HG02610 (cell line): Measurements from ENCODE around the gene SLC5A2.
A peak's percentile ranks its signal among the peaks of the same experiment; 100 is the strongest.
"Not testable (repeated sequence)": the region's sequence is repeated elsewhere in the genome, so short reads cannot be mapped to it uniquely, and the experiment has no call there.

Experiments
- ATAC-seq: cut with Tn5 transposase; IDR thresholded peaks from one replicate; pipeline ENCODE4 v1.9.1; 2021; ENCODE audit warnings: mild to moderate bottlenecking, moderate library complexity; ENCODE audit not compliant: unreplicated experiment

Gene SLC5A2

DNA sequence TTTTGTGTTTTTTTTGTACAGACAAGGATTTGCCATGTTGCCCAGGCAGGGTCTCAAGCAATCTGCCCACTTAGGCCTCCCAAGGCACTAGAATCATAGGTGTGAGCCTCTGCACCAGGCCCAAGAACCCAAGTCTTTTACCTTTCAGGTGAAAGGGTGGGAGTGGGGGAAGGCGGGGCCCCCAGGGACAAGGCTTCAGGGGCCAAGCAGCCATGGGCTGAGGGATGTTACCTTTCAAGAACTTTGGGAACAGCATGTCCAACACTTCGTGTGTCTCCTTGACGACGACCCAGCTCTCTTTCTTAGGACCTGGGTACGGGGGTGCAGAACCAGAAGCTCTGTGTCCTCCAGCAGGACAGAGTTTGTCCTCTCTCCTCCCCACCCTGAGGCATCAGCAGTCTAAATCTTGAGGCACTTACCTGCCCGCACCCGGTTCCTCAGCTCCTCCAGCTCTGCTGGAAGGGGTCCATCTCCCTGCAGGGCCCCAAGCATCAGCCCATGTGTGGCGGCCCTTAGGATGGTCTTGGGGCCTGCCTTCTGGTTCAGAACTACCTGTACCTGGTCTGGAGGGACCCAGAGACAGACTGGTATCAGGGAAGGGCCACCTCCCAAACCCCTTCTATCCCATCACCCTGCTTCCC, 9.0 kb downstream of the SLC5A2 start:
- no peak for ATAC-seq

DNA sequence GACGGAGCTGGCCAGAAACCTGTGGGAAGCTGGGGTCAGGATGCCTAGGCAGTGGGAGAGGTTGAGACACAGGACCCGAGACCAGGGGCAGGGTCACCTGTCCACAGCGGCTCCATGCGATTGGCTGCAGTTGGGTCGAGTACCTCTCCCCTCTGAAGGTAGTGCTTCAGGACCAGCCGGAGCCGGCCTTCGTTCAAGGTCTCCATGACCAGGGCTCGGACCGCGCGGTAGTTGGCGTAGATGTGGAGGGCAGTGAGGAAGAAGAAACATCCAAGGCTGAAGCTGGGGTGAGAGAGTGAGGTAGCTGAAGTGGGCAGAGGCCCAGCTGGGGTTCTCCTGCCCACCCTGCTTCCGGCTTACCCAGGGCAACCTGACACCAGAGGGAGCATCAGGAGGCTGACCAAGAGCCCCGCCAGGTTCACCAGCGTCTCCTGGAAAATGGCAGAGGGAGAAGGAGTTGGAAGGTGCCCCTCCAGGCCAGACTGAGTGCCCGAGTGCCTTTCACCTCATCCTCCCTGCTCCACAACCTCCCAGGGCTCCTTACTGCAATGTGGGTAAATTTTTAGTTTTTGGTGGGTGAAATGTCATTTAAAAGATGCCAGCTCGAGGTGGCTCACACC, 10.7 kb downstream of the SLC5A2 start:
- no peak for ATAC-seq

DNA sequence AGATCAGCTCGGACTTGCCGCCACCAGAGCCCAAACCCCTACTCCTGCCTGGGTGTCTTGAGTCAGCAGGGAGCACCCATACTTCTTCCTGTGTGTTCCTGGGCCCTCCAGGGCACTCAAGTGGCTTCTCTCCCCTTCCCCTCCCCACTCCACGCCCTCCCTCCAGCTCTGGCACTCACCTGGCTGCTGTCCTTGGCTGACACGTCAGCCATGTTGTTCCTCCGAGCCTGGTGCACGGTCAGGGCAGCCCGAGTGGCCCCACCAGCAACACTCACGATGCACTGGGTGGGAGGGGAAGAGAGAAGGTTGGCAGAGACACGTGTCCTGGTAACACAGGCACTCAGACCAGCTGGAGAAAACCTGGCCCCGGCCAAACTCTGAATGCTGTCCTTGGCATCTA, 13.7 kb downstream of the SLC5A2 start:
- ATAC-seq: no peak

DNA sequence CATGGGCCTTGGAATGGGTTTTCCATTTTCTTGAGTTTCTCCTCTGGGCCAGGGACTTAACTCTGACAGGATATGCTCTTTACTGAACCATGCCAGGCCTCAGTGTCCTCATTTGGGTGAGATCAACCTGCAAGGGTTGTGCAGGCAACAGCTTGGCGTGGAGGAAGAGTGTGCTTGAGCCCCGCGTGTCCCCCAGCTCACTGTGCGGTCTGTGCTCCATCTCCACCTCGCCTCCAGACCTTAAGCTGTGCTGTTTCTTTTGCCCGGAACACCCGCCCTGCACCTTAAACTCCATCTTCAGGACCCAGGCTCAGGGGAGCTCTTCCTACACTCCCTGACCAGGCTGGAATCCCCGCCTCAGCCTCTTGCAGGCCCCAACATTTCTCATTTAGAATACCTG, 15.6 kb downstream of the SLC5A2 start:
- ATAC-seq: no peak

DNA sequence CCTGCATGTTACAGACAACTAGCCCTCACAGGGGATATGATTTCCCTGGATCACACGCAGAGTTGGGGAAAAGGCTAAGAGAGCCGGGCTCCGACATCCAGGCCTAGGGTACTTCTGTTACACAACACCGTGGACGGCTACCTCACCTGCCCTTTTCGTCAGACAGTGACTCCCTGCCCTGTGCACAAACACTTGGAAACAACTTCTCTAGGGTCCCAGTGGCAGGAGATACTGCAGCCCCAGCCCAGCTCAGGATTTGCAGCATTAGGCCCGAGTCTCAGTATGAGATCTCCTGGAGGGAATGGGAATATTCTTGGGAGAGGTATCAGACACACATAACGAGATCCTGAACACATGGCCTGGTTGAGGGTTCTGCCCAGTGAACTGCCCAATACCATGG, 17.0 kb downstream of the SLC5A2 start:
- no peak for ATAC-seq

DNA sequence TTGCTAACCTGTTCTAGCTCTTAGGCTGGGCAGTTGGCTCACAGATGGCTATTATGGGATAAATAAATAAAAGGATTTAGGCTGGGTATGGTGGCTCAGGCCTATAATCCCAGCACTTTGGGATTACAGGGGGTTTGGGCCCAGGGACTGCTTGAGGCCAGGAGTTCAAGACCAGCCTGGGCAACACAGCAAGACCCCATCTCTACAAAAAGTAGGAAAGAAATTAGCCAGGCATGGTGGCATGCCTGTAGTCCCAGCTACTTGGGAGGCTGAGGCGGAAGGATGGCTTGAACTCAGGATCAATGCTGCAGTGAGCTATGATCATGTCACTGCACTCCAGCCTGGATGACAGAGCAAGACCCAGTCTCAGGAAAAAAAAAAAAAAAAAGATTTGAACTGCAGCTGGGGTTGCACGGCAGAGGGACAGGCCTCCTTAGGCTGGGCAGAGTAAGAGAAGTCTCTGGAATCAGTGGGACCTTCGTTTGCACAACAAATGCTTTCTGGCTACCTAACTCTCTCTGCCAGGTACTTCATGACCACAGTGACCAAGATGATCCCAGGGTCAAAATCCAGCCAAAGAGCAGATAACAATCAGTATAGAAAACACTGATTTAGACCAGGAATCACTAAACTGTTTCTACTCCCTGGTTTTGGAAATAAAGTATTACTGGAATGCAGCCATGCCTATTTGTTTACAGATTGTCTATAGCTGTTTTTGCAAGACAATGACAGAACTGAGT, 18.5 kb downstream of the SLC5A2 start:
- no peak for ATAC-seq

DNA sequence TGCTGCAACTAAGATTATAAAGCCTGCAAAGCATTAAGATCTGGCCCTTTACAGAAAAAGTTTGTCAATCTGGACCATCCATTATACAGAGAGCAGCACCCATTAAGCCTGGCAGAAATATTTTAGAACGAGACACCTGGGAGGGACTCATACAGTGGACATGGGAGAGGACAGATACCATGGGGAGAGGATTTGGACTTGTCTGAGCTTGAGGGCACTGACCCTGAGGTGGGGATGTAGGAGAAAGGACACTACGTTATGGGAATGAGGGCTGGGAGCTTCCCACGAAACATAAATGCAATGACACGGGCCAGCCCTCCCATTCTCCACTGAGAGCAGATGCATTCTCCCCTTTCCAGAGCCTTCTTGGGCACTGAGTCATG, 19.0 kb downstream of the SLC5A2 start:
- no peak for ATAC-seq

DNA sequence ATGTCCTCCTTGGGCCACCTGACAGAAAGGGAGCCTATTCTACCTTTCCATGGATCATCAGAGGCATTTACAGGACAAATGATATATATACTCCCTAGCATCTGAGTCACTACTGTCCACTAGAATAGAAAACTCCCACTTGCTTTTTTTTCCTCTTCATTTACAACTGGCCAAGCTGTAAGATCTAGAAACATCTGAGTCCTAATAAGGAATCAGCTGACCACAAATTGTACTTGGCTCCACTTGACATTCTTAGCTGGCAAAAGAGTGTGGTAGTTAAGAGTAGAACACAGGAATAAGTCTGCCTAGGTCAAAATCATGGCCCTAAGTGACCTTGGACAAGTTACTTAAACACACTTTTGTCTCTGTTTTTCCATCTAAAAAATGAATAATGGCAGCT, 20.1 kb downstream of the SLC5A2 start:
- no peak for ATAC-seq

DNA sequence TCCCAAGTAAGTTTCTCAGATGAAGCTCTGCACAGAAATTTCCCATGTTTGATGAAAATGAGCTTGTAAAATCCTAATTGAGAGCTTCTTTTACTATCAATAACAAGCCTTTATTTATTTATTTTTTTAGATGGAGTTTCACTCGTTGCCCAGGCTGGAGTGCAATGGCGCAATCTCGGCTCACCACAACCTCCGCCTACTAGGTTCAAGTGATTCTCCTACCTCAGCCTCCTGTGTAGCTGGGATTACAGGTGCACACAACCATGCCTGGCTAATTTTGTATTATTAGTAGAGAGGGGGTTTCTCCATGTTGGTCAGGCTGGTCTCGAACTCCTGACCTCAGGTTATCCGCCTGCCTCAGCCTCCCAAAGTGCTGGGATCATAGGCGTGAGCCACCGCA, 20.6 kb downstream of the SLC5A2 start:
- ATAC-seq: not testable (repeated sequence)

DNA sequence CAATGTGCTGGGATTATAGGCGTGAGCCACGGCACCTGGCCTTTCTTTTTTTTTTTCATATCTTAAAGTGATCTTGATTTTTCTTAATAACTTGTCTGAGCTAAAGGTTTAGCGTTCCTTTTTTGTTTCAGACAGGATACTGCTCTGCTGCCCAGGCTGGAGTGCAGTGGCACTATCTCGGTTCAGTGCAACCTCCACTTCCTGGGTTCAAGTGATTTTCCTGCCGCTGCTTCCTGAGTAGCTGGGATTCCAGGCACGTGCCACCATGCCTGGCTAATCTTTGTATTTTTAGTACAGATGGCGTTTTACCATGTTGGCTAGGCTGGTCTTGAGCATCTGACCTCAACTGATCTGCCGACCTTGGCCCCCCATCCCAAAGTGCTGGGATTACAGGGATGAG, 21.2 kb downstream of the SLC5A2 start:
- ATAC-seq: no peak

DNA sequence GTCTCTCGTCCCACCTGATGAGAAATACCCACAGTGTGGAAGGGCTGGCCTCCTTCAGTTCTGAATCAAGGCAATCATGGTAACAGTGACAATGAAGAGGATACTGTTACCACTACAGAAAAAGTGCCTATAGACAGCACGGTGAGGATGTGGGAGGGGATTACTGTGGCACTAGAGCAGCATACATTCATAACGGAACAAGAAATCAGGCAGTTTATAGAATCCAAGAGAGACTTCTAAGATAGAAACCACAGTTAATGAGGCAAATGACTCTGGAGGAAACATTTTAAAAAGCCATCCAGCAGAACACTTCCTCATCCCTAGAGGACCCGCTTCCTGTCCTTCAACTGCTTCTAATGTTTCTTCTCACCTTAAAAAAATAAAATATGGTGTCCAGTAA, 22.6 kb downstream of the SLC5A2 start:
- ATAC-seq: peak; percentile 78

DNA sequence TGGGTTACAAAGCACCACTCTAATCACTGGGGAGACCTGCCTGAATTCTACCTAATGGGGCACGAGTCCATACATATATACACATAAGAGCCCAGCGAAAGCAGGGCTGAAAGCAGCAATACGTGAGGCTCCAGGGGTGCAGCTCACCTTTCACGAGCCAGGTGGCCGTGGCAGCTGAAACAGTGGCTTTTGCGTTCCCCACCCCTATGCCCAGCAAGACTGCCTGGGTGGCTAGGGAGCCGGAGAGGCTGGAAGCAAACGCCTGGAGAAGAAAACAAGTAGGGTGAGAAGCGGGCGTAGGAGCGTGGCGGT, 24.6 kb downstream of the SLC5A2 start:
- no peak for ATAC-seq

DNA sequence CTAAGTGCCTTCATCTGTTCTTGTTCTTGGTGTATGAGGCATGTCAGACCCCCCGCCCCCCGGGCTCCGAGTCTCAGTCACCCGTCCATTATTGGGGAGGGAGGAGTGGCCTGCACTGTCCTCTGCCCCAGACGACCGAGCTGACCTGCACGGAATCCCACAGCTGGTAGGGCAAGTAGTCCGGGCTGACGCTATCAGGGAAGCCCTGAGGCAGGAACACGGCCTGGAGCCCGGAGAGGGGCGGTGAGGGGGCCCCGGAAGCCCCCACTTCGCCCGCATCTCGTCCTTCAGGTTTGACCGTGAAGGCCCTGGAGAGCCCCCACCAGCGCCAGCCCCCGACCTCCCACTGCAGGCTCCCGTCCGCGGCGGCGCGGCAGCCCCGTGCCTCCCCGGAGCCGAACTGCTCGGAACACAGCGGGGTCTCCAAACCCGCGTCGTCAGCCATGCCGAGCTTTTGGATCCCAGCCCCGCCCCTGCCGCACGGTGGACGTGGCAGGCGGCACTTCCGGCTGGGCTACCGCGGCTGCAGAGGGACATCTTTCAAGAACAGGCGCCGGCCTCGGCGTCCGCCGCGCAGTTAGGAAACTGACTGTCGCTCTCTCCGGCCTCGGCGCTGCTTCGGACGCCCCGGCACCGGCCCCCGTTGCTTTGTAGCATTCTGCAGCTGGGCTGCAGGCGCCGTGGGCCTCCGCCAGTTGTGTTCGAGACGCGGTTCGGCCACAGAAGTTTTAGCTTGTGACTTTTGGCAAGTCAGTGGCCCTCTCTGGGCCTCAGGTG, 25.2 kb downstream of the SLC5A2 start, which contains the start of gene RUSF1:
Gene RUSF1, minus strand, starts transcription at position 463 of the 777 bp plus-strand sequence. Its CDS starts 18 bp downstream, at position 445.
- peak; percentile 79 for ATAC-seq

DNA sequence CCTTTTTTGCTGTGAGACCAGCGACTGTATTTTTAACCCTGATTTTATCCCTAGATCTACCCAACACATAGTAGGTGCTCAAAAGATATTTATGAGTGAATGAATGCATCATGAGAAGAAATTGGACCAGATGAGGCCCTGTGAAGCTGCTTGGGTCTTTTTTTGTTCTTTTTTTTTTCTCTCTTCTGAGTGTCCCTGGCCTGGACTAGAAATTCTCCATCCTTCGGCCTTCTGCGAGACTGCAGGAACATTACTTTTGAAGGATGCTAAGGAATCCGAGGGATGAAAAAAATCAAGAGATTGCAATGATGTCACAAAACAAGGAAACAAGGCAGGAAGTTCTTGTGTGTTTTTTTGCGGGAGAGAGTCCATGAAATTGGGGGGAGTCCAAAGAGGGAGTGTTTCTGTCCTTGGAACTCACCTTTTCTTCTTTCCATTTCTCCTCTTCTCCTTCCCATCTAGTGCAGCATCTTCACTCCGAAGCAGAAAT, 25.8 kb downstream of the SLC5A2 start:
- ATAC-seq: no peak

DNA sequence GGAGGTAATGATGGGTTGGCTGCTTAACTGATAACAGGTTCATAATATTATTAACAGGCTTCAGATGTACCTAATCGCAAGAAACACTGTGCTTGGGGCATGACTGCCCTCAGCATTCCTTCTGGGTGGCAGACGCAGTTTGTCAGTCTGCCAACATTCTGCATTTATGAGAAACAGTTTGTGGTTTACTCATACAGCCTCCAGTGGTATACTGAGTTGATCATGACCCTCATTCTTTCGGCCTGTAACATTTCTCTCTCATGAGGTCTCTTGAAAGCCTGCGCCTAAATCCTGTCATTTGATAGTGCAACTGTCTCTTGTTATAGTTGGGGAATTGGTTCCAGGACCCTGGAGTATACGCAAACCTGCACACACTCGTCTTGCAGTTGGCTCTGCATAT, 30.2 kb downstream of the SLC5A2 start:
- no peak for ATAC-seq

DNA sequence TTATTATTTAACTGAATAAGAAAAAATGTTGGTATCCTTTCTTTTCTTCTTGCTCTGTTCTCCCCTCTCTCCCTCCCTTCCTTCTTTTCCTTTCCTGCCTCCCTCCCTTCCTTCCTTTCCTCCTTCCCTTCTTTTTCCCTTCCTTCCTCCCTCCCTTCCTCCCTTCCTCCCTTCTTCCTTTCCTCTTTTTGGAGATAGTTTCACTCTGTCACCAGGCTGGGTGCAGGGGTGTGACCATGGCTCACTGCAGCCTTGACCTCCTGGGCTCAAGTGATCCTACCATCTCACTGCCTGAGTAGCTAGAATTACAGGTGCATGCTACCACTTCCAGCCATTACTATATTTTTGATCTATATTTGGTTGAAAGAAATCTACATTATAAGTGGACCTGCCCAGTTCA, 31.0 kb downstream of the SLC5A2 start:
- ATAC-seq: no peak

DNA sequence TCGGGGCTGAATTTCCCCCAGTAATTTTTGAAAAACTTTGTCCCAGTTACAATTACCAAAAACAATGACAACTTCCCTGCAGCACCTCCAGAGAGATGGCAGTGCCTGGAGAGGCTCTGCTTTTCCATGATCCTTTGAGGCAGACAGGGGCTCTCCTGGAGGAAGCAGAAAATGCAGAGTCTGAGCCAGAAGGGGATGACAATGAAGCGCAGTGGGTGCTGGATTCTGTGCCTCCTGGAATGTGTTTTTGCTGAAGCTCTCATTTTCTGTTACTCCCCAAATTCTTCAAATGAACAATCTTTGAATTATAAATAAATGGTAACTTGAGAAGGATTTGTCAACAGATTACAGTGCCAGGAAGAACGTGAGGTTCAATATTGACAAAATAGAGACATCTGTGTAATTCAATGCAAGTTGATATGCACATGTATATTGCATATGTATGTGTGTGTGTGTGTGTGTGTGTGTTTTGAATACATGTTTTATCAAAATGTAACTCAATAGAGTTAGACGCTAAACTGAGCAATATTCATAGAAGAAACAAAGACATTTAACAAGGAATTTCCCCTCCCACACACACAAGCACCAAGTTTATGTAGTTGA, 35.0 kb downstream of the SLC5A2 start:
- no peak for ATAC-seq

DNA sequence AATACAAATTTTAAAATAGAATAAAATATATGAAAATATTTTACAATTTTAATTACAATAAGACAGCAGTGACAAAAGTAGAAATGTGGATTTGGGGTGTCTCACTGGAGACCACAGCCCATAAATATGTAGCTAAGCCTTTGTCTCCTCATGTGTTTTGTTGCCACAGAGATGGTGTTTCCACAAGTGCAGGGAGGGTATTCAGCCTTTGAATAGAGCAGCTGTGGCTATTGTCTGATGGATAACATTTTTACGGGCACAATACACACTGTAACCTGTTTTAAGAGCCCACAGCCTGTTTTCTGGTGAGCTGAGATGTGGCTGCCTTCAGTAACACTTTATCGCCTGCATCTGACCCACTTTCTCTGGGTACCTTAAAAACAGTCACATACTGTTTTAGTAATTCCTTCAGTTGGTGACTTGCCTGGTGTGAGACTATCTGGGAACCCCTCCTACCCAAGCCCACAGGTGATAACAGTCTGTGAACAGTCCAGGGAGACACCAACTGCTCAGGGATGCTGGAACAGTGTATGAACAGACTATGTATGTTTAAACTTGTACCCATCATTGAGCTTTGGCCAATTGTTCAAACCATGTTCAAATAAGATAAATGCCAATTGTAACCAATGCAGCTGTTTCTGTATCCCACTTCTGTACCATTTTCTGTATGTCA, 37.0 kb downstream of the SLC5A2 start:
- no peak for ATAC-seq

DNA sequence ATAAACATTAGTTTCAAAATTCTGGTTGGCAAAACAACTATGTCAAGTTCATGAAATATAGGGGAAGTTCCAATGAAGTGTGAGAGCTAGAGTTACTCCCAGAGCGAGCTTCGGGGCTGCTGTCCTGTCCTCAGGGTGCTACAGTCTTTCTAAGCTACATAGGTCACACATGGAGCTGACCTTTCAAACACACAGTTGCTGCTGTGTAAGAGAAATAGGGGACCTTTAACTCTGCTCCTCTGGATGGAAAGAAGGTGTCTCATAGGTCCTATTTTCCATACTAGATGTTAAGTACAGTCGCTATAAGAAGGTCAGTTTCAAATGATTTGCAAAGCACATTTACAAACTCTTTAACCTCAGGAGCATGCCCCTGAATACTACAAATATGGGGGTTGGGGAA, 38.4 kb downstream of the SLC5A2 start:
- ATAC-seq: no peak

DNA sequence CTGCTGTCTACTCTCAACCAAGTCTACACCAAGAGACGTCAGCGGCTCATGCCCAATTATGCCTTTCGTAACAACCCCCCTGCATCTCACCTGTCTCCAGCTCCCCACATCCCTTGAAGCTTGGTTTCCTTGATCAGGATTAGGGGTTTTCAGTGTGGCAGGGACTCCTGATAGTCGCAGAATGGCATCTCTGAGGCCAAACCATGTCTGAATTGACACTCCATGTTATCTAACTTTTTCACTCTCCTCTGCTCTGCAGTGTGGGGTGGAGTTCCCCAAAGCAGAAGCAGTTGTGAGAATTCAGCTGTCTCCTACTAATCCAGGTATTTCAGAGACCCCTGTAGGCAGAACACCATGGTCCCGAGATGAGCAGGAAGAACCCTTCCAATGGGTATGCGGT, 39.1 kb downstream of the SLC5A2 start:
- ATAC-seq: no peak

DNA sequence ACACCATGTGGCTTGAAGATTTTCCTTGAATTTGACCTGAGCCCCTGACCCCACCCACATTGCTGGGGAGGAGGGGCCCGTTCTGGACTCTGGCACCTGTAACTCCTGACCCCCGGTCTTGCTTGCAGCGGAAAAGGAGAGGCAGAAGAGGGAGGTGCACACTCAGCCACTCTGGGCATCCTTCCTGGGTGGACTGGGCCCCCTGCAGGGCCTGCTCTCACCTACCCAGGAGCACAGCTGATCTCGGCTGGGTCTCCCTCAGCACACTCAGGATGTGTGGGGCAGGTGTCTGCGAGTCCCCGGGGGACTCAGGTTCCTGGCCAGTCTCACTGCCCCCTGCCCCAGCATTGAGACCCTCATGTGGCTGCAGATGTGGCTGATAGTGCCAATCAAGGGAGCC, 40.8 kb downstream of the SLC5A2 start:
- not testable (repeated sequence) for ATAC-seq
